DND-41 (cell line): ENCODE results near the gene KAZN.

Source experiments
- CTCF ChIP-seq: IDR thresholded peaks from 2 replicates; pipeline ENCODE4 v1.5.1; 2012; ENCODE audit warnings: borderline replicate concordance, low read length, moderate library complexity, mild to moderate bottlenecking; ENCODE audit not compliant: poor library complexity, severe bottlenecking; ENCODE audit errors: extremely low read depth
- EZH2 ChIP-seq: IDR thresholded peaks from 3 replicates; pipeline ENCODE4 v1.6.1; 2012; ENCODE audit warnings: borderline replicate concordance, low read depth, mild to moderate bottlenecking, moderate library complexity, low read length, inconsistent platforms; ENCODE audit not compliant: severe bottlenecking

- TF ChIP-seq CTCF (no peak), EZH2 (no peak)
Measured at GRCh38 chr1:14987829-14988603, 389.5 kb downstream of the KAZN start.
